Measurements from ENCODE around the gene NT5C3A. TPM values are rescaled to one million over a fixed set of nuclear protein-coding genes. Genes with fewer than 3 reads are reported as not detected.

NT5C3A gene
- total and polyA plus RNA-seq, 2 experiments from 2014 or later = 28.5 to 45.8 TPM

DNA sequence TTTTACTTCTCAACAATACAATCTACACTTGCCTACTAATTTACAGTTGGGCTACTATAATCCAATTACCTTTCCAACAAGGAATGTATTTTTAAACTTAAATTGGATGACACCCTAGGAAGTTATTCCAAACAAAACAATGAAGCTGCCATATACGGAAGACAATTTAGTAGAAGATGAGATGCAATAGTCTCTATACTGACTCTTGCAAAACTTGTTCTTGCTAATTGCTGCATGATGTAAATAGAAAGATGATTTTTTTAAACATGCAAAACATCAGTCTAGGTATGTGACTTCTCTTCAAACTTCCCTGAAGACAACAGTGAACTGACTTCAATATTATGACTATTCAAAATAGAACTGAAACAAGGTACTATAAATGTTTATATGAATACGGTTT, 17.6 kb downstream of the NT5C3A start:
- TF ChIP-seq, protein P1, sequence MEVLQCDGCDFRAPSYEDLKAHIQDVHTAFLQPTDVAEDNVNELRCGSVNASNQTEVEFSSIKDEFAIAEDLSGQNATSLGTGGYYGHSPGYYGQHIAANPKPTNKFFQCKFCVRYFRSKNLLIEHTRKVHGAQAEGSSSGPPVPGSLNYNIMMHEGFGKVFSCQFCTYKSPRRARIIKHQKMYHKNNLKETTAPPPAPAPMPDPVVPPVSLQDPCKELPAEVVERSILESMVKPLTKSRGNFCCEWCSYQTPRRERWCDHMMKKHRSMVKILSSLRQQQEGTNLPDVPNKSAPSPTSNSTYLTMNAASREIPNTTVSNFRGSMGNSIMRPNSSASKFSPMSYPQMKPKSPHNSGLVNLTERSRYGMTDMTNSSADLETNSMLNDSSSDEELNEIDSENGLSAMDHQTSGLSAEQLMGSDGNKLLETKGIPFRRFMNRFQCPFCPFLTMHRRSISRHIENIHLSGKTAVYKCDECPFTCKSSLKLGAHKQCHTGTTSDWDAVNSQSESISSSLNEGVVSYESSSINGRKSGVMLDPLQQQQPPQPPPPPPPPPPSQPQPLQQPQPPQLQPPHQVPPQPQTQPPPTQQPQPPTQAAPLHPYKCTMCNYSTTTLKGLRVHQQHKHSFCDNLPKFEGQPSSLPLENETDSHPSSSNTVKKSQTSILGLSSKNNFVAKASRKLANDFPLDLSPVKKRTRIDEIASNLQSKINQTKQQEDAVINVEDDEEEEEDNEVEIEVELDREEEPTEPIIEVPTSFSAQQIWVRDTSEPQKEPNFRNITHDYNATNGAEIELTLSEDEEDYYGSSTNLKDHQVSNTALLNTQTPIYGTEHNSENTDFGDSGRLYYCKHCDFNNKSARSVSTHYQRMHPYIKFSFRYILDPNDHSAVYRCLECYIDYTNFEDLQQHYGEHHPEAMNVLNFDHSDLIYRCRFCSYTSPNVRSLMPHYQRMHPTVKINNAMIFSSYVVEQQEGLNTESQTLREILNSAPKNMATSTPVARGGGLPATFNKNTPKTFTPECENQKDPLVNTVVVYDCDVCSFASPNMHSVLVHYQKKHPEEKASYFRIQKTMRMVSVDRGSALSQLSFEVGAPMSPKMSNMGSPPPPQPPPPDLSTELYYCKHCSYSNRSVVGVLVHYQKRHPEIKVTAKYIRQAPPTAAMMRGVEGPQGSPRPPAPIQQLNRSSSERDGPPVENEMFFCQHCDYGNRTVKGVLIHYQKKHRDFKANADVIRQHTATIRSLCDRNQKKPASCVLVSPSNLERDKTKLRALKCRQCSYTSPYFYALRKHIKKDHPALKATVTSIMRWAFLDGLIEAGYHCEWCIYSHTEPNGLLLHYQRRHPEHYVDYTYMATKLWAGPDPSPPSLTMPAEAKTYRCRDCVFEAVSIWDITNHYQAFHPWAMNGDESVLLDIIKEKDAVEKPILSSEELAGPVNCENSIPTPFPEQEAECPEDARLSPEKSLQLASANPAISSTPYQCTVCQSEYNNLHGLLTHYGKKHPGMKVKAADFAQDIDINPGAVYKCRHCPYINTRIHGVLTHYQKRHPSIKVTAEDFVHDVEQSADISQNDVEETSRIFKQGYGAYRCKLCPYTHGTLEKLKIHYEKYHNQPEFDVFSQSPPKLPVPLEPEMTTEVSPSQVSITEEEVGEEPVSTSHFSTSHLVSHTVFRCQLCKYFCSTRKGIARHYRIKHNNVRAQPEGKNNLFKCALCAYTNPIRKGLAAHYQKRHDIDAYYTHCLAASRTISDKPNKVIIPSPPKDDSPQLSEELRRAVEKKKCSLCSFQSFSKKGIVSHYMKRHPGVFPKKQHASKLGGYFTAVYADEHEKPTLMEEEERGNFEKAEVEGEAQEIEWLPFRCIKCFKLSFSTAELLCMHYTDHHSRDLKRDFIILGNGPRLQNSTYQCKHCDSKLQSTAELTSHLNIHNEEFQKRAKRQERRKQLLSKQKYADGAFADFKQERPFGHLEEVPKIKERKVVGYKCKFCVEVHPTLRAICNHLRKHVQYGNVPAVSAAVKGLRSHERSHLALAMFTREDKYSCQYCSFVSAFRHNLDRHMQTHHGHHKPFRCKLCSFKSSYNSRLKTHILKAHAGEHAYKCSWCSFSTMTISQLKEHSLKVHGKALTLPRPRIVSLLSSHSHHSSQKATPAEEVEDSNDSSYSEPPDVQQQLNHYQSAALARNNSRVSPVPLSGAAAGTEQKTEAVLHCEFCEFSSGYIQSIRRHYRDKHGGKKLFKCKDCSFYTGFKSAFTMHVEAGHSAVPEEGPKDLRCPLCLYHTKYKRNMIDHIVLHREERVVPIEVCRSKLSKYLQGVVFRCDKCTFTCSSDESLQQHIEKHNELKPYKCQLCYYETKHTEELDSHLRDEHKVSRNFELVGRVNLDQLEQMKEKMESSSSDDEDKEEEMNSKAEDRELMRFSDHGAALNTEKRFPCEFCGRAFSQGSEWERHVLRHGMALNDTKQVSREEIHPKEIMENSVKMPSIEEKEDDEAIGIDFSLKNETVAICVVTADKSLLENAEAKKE (CRISPR knock-in tag; IDR thresholded peaks at IDR 0.05) = no peak
- no peak for TF ChIP-seq CREB1 (CRISPR knock-in tag; IDR thresholded peaks at IDR 0.05; ENCODE audit: low read depth)
- no peak for TF ChIP-seq STAT1 (IDR thresholded peaks at IDR 0.05; ENCODE audit: unreplicated experiment)
- TF ChIP-seq, protein P2, sequence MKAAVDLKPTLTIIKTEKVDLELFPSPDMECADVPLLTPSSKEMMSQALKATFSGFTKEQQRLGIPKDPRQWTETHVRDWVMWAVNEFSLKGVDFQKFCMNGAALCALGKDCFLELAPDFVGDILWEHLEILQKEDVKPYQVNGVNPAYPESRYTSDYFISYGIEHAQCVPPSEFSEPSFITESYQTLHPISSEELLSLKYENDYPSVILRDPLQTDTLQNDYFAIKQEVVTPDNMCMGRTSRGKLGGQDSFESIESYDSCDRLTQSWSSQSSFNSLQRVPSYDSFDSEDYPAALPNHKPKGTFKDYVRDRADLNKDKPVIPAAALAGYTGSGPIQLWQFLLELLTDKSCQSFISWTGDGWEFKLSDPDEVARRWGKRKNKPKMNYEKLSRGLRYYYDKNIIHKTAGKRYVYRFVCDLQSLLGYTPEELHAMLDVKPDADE (IDR thresholded peaks at IDR 0.05) = no peak
- no peak for TF ChIP-seq NANOG (IDR thresholded peaks at IDR 0.05; ENCODE audit: borderline replicate concordance)
- TF ChIP-seq CTCF (conservative IDR thresholded peaks at IDR 0.05; ENCODE audit: low read depth in 2 of 2) = no peak
- no peak for TF ChIP-seq JUNB (IDR thresholded peaks at IDR 0.05; ENCODE audit: unreplicated experiment)
- TF ChIP-seq ZNF331 (CRISPR knock-in tag; IDR thresholded peaks at IDR 0.05; ENCODE audit: low read depth) = no peak
- TF ChIP-seq ZNF114 (CRISPR knock-in tag; IDR thresholded peaks at IDR 0.05) = no peak
- TF ChIP-seq EZH2 (IDR thresholded peaks at IDR 0.05; ENCODE audit: low read depth, unreplicated experiment) = no peak
- TF ChIP-seq, protein P3, sequence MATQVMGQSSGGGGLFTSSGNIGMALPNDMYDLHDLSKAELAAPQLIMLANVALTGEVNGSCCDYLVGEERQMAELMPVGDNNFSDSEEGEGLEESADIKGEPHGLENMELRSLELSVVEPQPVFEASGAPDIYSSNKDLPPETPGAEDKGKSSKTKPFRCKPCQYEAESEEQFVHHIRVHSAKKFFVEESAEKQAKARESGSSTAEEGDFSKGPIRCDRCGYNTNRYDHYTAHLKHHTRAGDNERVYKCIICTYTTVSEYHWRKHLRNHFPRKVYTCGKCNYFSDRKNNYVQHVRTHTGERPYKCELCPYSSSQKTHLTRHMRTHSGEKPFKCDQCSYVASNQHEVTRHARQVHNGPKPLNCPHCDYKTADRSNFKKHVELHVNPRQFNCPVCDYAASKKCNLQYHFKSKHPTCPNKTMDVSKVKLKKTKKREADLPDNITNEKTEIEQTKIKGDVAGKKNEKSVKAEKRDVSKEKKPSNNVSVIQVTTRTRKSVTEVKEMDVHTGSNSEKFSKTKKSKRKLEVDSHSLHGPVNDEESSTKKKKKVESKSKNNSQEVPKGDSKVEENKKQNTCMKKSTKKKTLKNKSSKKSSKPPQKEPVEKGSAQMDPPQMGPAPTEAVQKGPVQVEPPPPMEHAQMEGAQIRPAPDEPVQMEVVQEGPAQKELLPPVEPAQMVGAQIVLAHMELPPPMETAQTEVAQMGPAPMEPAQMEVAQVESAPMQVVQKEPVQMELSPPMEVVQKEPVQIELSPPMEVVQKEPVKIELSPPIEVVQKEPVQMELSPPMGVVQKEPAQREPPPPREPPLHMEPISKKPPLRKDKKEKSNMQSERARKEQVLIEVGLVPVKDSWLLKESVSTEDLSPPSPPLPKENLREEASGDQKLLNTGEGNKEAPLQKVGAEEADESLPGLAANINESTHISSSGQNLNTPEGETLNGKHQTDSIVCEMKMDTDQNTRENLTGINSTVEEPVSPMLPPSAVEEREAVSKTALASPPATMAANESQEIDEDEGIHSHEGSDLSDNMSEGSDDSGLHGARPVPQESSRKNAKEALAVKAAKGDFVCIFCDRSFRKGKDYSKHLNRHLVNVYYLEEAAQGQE (IDR thresholded peaks at IDR 0.05; ENCODE audit: unreplicated experiment) = no peak
- TF ChIP-seq EZH2phosphoT487 (IDR thresholded peaks at IDR 0.05; ENCODE audit: unreplicated experiment) = no peak
- TF ChIP-seq POLR2AphosphoS5 (IDR thresholded peaks at IDR 0.05; ENCODE audit: low read depth) = no peak
- no peak for DNase-seq (ENCODE audit: low spot score)
- no peaks in the 10 kb centered on the region for H3F3A ChIP-seq (replicated peaks; ENCODE audit: low read depth)
- Mint-ChIP-seq H3K36me3 (ENCODE audit: low read depth) (peaks cover 3% of the 10 kb centered on the region), H3K27ac (no peak overlapping the region), H3K27me3 (ENCODE audit: insufficient read depth, low read depth, poor library complexity) (no peaks in the 10 kb centered on the region), H3K9me3 (no peaks in the 10 kb centered on the region), H3K4me1 (peaks cover 4% of the 10 kb centered on the region), H3K4me3 (no peak overlapping the region)
- H3K27me3 ChIP-seq (ENCODE audit: insufficient read depth) = no peaks in the 10 kb centered on the region
- no peak overlapping the region for H3K4me2 ChIP-seq
- peaks cover 62% of the 10 kb centered on the region for H4K20me1 ChIP-seq (replicated peaks; ENCODE audit: insufficient read depth)
- H3K27ac ChIP-seq (ENCODE audit: low read depth) = no peak overlapping the region
- no peaks in the 10 kb centered on the region; the same call in 1 of the 2 replicates for H3K4me1 ChIP-seq (ENCODE audit: insufficient read depth)
- H3K9me2 ChIP-seq (ENCODE audit: insufficient read depth) = no peaks in the 10 kb centered on the region
- no peaks in the 10 kb centered on the region for H3K36me3 ChIP-seq (ENCODE audit: insufficient read depth)
- H2AFZ ChIP-seq = no peak overlapping the region
- H3K4me3 ChIP-seq = no peak overlapping the region
- no peak for ATAC-seq
- H3K79me2 ChIP-seq (replicated peaks; ENCODE audit: insufficient read depth) = peaks cover 99% of the 10 kb centered on the region

Data from GM23338 (cell line).